Measurements from ENCODE around the gene TEK.

Gene TEK

GRCh38 chr9:27150746-27151406 is 41.9 kb downstream of the TEK start:
- TF ChIP-seq TAF1 (IDR thresholded peaks at IDR 0.05; ENCODE audit: borderline replicate concordance, insufficient read depth, low read length) (no peak), REST (IDR thresholded peaks at IDR 0.05; ENCODE audit: insufficient read depth in 1 of 2, low read depth in 2 of 2, low read length in 2 of 2) (no peak), SIN3A (IDR thresholded peaks at IDR 0.05; ENCODE audit: borderline replicate concordance, insufficient read depth, low read length) (no peak), POLR2AphosphoS5 (IDR thresholded peaks at IDR 0.05; ENCODE audit: low read depth, low read length) (no peak), FOXP2 (optimal IDR thresholded peaks at IDR 0.05; ENCODE audit: borderline replicate concordance, extremely low read depth, extremely low read length, insufficient read depth) (no peak)

GRCh38 chr9:27151693-27152404 is 42.8 kb downstream of the TEK start:
- no peak for TF ChIP-seq REST (IDR thresholded peaks at IDR 0.05; ENCODE audit: insufficient read depth in 1 of 2, low read depth in 2 of 2, low read length in 2 of 2)
- no peak for TF ChIP-seq TAF1 (IDR thresholded peaks at IDR 0.05; ENCODE audit: borderline replicate concordance, insufficient read depth, low read length)
- no peak for TF ChIP-seq FOXP2 (optimal IDR thresholded peaks at IDR 0.05; ENCODE audit: borderline replicate concordance, extremely low read depth, extremely low read length, insufficient read depth)
- no peak for TF ChIP-seq POLR2AphosphoS5 (IDR thresholded peaks at IDR 0.05; ENCODE audit: low read depth, low read length)
- no peak for TF ChIP-seq SIN3A (IDR thresholded peaks at IDR 0.05; ENCODE audit: borderline replicate concordance, insufficient read depth, low read length)

- TF ChIP-seq SIN3A (IDR thresholded peaks at IDR 0.05; ENCODE audit: borderline replicate concordance, insufficient read depth, low read length): no peak
- no peak for TF ChIP-seq FOXP2 (optimal IDR thresholded peaks at IDR 0.05; ENCODE audit: borderline replicate concordance, extremely low read depth, extremely low read length, insufficient read depth)
- no peak for TF ChIP-seq POLR2AphosphoS5 (IDR thresholded peaks at IDR 0.05; ENCODE audit: low read depth, low read length)
- TF ChIP-seq TAF1 (IDR thresholded peaks at IDR 0.05; ENCODE audit: borderline replicate concordance, insufficient read depth, low read length): no peak
- TF ChIP-seq REST (IDR thresholded peaks at IDR 0.05; ENCODE audit: insufficient read depth in 1 of 2, low read depth in 2 of 2, low read length in 2 of 2): no peak
Observed at GRCh38 chr9:27152405-27152718, 43.3 kb downstream of the TEK start.

GRCh38 chr9:27154908-27155307 is 45.9 kb downstream of the TEK start:
- no peak for TF ChIP-seq REST (IDR thresholded peaks at IDR 0.05; ENCODE audit: insufficient read depth in 1 of 2, low read depth in 2 of 2, low read length in 2 of 2)
- no peak for TF ChIP-seq FOXP2 (optimal IDR thresholded peaks at IDR 0.05; ENCODE audit: borderline replicate concordance, extremely low read depth, extremely low read length, insufficient read depth)
- TF ChIP-seq TAF1 (IDR thresholded peaks at IDR 0.05; ENCODE audit: borderline replicate concordance, insufficient read depth, low read length): no peak
- TF ChIP-seq POLR2AphosphoS5 (IDR thresholded peaks at IDR 0.05; ENCODE audit: low read depth, low read length): no peak
- TF ChIP-seq SIN3A (IDR thresholded peaks at IDR 0.05; ENCODE audit: borderline replicate concordance, insufficient read depth, low read length): no peak
